ENCODE measurements around the gene HSDL1.
"Not testable (repeated sequence)": the region's sequence is repeated elsewhere in the genome, so short reads cannot be mapped to it uniquely, and the experiment has no call there.

Gene HSDL1

DNA sequence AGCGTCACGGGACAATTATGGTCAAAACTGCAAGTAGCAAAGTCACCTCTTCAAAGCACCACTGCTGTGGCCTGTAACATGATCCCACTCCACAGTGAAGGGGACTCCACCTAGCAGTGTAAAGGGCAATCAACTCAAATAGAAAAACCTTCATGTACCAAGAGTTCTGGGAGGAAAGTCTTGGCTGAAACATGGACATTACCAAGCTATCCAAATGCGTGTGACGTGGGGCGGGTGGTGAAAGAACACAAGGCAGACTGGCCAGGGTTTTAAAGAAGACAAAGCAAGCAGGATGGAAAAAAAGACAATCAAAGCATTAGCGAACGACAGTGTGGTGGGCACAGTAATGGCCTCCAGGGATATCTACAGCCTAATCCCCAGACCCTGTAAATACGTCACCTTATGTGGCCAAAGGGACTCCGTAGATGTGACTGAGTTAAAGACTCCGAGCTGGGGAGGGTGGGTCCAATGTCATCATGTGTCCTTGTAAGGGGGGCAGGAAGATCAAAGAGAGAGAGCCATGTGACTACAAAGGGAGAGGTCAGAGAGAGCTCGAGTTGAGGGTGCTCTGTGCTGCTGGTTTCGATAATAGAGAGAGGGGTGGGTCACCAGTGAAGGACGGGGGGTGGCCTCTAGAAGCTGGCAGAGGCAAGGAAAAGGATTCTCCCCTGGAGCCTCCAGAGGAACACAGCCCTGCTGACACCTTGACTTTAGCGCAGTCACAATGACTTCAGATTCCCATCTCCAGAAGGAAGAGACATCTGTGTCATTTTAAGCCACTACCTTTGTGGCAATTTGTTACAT, 6.0 kb downstream of the HSDL1 start:
- DNase-seq (ENCODE audit: low spot score): no peak

DNA sequence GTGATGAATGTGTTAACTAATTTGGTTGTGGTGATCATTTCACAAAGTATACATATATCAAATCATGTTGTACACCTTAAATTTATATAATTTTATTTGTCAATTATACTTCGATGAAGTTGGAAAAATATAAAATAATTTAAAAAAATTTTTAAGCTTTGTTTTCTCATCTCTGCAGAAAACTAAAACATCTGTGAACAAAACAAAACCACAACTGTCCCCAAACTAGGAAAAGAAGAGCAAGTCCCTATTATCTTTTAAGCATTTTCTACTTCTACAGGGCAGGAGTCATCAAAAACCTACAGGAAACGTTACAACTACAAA, 6.5 kb downstream of the HSDL1 start:
- no peak for DNase-seq (ENCODE audit: low spot score)

GRCh38 chr16:84137769-84138357, 7.1 kb downstream of the HSDL1 start:
- no peak for DNase-seq (ENCODE audit: low spot score)

DNA sequence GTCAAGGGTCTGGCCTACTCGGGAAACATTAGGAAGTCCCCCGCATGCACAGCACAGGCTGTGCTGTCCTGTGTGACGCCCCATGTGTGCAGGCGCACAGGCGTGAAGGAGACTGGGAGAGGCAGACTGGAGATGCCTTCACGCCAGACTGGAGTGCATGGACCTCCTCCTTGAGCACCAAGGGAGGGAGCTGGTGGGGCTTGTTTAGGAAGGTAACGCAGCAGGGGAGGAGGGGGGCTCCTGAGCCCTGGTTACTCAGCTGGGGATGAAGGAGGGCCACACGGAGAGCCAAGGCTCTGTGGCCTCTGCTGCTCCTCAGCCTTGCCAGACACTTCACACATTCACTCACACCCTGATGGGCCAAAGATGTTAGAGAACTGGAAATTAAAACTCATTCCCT, 7.7 kb downstream of the HSDL1 start:
- no peak for DNase-seq (ENCODE audit: low spot score)

DNA sequence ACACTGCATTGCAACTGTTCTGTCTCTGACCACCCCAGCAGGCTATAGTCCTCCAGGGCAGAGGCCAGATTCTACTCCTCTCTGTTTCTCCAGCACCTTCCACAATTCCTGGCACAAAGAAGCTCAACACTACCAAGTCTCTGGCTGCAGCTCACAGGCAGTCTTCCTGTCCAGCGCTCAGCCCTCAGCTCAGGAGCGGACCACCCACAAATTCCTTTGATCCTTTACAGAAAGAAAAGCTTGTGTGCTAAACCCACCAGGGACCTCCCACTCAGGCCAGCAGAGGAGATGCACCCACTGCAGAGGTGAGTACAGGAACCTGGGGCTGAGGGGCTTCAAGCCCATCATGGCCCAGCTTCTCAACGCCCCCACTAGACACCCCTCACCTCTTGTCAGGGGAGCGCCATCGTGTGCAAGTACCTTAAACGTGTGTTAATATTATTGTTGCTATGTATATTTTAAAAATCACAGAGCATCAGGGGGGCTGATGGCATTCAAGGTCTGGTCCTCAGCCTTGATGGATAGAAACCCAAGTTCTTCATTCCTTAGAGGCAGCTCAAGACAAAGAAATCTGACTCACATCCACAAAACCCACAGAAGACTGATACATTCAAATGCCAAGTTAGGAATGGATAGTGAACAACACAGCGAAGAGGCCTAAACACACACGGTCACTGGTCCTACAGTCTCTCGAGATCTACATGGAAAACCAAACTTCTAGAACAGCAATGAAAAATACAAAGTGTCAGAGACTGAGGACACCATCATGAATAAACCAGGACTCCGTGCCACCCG, 8.4 kb downstream of the HSDL1 start:
- no peak for DNase-seq (ENCODE audit: low spot score)

DNA sequence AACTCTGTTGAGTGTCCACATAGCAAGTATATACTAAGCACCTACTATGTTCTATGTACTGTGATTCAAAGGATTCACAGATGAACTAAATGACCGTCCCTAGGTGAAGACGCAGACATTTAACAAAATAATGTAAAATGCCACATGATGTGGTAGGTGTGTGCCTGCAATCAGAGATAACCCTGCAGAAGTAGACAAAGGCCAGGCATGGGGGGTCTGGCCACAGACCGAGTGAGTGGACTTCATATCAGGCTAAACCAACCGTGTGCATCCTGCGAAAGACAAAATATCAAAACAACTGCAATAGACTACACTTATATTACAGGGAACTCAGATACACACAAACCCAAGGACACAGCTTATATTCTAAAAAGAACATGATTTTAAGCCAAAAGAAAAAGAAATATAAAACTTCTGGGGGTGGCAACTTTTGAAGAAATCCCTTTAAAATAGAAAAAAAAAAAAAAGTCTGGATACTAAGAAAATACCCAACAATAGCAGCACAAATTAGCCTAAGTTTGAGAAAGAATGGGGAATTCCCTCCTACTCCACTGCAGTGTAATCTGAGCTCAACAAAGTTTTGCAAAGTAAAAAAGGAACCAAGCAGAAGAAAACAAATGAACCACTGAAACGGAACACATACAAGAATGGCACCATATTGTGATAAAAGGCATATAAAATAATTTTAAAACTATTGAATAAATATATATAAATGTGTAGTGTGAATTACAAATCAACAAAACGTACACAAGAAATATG, 12.3 kb downstream of the HSDL1 start:
- no peak for DNase-seq (ENCODE audit: low spot score)

- no peak for DNase-seq (ENCODE audit: low spot score)
These were observed 13.9 kb downstream of the HSDL1 start for GRCh38 chr16:84131117-84131516.

- no peak for DNase-seq (ENCODE audit: low spot score)
These were observed 20.5 kb downstream of the HSDL1 start for GRCh38 chr16:84124257-84125073.

DNA sequence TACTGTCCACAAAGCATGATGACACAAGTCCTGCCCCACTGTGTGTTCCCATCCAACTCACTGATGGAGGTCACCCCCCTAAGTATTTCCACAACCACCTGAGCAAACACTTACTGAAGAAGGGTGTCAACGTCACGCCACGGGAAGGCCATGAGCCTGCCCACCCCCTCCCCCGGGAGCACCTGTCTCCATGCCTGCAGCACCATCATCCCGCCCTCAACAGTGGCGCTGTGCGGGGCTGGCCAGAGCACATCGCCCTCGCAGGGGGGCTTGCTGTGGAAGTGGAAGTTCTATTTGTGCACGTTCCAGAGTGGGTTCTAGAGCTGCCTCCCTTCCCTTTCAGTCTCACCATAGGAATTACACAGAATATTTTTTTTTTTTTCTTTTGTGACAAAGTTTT, 24.0 kb downstream of the HSDL1 start:
- no peak for DNase-seq (ENCODE audit: low spot score)

- DNase-seq (ENCODE audit: low spot score): no peak
These were observed 25.0 kb downstream of the HSDL1 start for GRCh38 chr16:84120023-84120422.

DNA sequence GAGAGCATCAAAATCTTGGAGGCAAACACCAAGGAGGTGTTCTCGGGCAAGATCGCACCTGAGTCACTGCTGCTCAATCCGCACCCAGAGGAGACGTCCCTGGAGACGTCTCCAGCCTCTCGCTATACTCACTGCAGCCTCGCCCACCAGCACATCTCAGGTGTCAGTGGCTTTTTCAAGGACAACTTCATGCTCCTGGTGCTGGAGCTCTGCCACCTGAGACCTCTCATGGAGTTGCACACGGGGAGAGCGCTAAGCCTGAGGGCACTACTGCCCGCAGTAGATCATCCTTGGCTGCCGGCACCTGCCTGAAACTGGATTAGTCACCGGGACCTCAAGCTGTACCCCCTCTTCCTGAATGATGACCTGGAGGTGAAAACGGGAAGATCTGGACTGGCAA, 25.6 kb downstream of the HSDL1 start:
- no peak for DNase-seq (ENCODE audit: low spot score)

- not testable (repeated sequence) for DNase-seq (ENCODE audit: low spot score)
These were observed 26.7 kb downstream of the HSDL1 start for GRCh38 chr16:84118315-84118714.

DNA sequence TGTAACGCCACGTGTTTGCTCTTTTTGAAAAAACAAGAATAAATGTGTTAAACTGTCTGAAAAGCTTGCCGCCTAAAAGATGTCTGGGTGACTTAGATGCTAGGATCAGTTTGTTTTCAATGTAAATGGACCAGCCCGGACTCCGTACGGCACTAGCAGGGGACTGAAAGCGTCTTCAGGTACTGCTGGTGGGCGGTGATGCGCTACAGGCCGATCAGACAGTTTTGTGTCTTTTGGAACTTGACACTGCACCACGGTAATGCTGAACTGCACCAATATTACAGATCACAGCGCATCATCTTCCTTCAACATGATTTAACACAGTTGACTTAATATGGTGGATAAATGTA, 27.5 kb downstream of the HSDL1 start:
- DNase-seq (ENCODE audit: low spot score): peak; percentile 13

GRCh38 chr16:84116720-84117493, 28.1 kb downstream of the HSDL1 start, which contains the start of gene MBTPS1:
Gene MBTPS1, minus strand, starts transcription at chr16:84116942. Its CDS starts 15,159 bp downstream, at chr16:84101783.
- peak; percentile 94 for DNase-seq (ENCODE audit: low spot score)

DNA sequence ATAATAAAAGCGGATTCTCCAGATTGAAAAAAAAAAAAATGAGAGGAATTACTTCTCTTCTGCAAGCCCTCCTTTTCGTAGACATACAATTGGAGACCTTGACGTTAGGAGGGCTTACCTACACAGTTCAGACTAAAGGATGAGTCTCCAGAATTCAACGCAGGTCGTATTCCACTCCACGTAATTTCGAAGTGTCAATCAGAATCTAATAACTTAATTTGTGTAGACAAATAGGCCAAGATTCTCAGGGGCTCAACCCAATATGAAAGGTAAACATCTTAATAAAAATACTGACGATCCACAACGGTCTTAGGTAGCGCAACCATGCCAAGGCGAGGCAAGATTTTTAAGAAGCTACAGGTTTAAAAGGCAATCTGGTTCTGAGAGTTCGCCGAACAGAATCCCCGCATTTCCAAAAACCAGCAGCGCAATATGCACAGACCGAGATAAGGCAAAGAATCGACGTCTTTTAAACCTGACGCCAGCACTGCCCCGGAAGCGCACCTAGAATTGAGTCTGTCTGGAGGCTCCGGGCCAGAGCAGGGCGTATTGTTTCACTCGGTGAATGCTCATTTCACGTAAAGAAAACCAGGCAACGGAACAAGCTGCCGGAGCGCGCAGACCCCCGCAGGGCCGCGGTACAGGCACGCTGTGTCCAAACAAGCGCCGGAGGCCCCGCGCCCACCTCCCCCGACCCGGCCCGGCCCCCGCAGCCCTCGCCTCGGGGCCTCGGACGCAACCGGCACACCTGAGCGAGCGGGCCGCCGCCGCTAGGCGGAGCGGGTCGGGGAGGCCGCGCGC, 28.9 kb downstream of the HSDL1 start:
- DNase-seq (ENCODE audit: low spot score): peak; percentile 66

GRCh38 chr16:84111949-84112348, 33.0 kb downstream of the HSDL1 start:
- DNase-seq (ENCODE audit: low spot score): not testable (repeated sequence)

- no peak for DNase-seq (ENCODE audit: low spot score)
These were observed 33.5 kb downstream of the HSDL1 start for GRCh38 chr16:84111525-84111924.

- DNase-seq (ENCODE audit: low spot score): no peak
These were observed 34.5 kb downstream of the HSDL1 start for GRCh38 chr16:84110527-84110926.

GRCh38 chr16:84109598-84110335, 35.2 kb downstream of the HSDL1 start:
- no peak for DNase-seq (ENCODE audit: low spot score)

All from hematopoietic multipotent progenitor cell treated with erythropoietin and hydrocortisone succinate and interleukin-3 and kit ligand, for 17 days (in vitro differentiated cells).